Thyroid gland (tissue), 4 donors: Measurements from ENCODE around the gene SPATA4. TPM values are rescaled to one million over a fixed set of nuclear protein-coding genes. Genes with fewer than 3 reads are reported as not detected.

Source experiments
- DNase-seq, 2 donors: peaks; one replicate each; pipeline ENCODE4 v3.0.0-alpha.2; 2019
- H3K27ac ChIP-seq, 3 donors: fragments of 200-600 bp; sonication (generic); 1 replicate in 2 of 3; 2 replicates in 1 of 3; pipeline ENCODE4 v1.5.1; 2016 to 2019; ENCODE audit warnings: mild to moderate bottlenecking in 1 of 3, moderate library complexity in 1 of 3
- H3K27me3 ChIP-seq: fragments of 200-600 bp; sonication (generic); one replicate; pipeline ENCODE4 v1.5.1; 2019
- H3K36me3 ChIP-seq, 2 donors: fragments of 200-600 bp; sonication (generic); one replicate each; pipeline ENCODE4 v1.5.1; 2016 to 2019
- H3K4me1 ChIP-seq, 2 donors: fragments of 200-600 bp; sonication (generic); one replicate each; pipeline ENCODE4 v1.5.1; 2017 to 2019
- H3K4me3 ChIP-seq, 3 donors: fragments of 200-600 bp; sonication (generic); replicated peaks in 1 of 3; 1 replicate in 2 of 3; 2 replicates in 1 of 3; pipeline ENCODE4 v1.5.1; 2016; ENCODE audit warnings: mild to moderate bottlenecking in 1 of 3
- H3K9me3 ChIP-seq: fragments of 200-600 bp; sonication (generic); one replicate; pipeline ENCODE4 v1.5.1; 2017
- CTCF ChIP-seq, 6 experiments: fragments of 200-600 bp in 3 of 6; fragments of 450-650 bp in 3 of 6; sonication (generic) in 3 of 6; IDR thresholded peaks; one replicate each; pipeline ENCODE4 v1.5.1; 2016 to 2019; ENCODE audit warnings: antibody characterized with exemption in 6 of 6, mild to moderate bottlenecking in 2 of 6, inconsistent platforms in 1 of 6, moderate library complexity in 1 of 6
- POLR2A ChIP-seq, 2 donors: fragments of 450-650 bp; IDR thresholded peaks; one replicate each; pipeline ENCODE4 v1.6.1; 2017; ENCODE audit warnings: antibody characterized with exemption in 2 of 2, mild to moderate bottlenecking in 2 of 2, moderate library complexity in 1 of 2
- WGBS, 2 donors: methylation state at CpG; one replicate each; pipeline ENCODE4 v1.1.5; 2017; 5-methylcytosine and 5-hydroxymethylcytosine counted together
- intact Hi-C: fragments of 100-400 bp; cut with DNase I; formaldehyde crosslinking; loops from one replicate; pipeline ENCODE4 v1.15.1; 2023
- total RNA-seq, 4 donors: library from RNA; depleted of rRNA; stranded (reverse); fragments of >200 nt; gene quantifications; one replicate each; pipeline ENCODE4 v1.2.3, GENCODE V29; 2016

The SPATA4 gene
- total RNA-seq, 4 donors from 2014 or later = 0.40 to 2.2 (median 1.1) TPM

- Histone ChIP-seq H3K27ac (no peak overlapping the region), H3K4me3 (no peak overlapping the region), H3K4me1 (no peaks in the 10 kb centered on the region), H3K27me3 (no peaks in the 10 kb centered on the region), H3K36me3 (no peaks in the 10 kb centered on the region), H3K9me3 (no peaks in the 10 kb centered on the region)
- intact Hi-C loops = no loop called here
- TF ChIP-seq POLR2A (IDR thresholded peaks at IDR 0.05) (no peak), CTCF (IDR thresholded peaks at IDR 0.05) (no peak)
- no peak for DNase-seq
Measured at GRCh38 chr4:176137631-176138030, 57.8 kb downstream of the SPATA4 start.

GRCh38 chr4:176134670-176135069 lies 60.7 kb downstream of the SPATA4 start:
- Histone ChIP-seq H3K9me3 (no peaks in the 10 kb centered on the region), H3K36me3 (no peaks in the 10 kb centered on the region), H3K27me3 (no peaks in the 10 kb centered on the region), H3K4me1 (no peaks in the 10 kb centered on the region), H3K27ac (no peak overlapping the region), H3K4me3 (no peak overlapping the region)
- WGBS, 2 donors = 76 to 79% methylated on average over 2 of the region's 2 CpGs
- intact Hi-C loops = no loop called here
- no peak for DNase-seq
- TF ChIP-seq POLR2A (IDR thresholded peaks at IDR 0.05) (no peak), CTCF (IDR thresholded peaks at IDR 0.05) (no peak)

Other genes with a start within 250 kb of the SPATA4 start
- gene WDR17, start 129.7 kb downstream of the SPATA4 start, total RNA-seq = 10 to 100 TPM in 2 of 4 donors, 1 to 10 TPM in 2; 5.6 to 12.8 (median 9.0) TPM
- under 1 TPM in 1 of 4 donors, not detected in 3; 0.13 TPM for gene ASB5, start 73.6 kb upstream of the SPATA4 start, total RNA-seq
- 100 to 1,000 TPM; 129 to 149 (median 136) TPM for gene SPCS3, start 124.4 kb upstream of the SPATA4 start, total RNA-seq